SK-N-SH (cell line): ENCODE measurements around the gene PKNOX2. TPM values are rescaled to one million over a fixed set of nuclear protein-coding genes. Genes with fewer than 3 reads are reported as not detected.

Experiments
- CTCF ChIA-PET: fragments of 300-600, 350-600 bp; formaldehyde crosslinking; extraction: SDS; loops from one replicate; lab custom pipeline; 2021; lab: Yijun Ruan, JAX
- POLR2A ChIA-PET: fragments of 350-600 bp; sonication (Branson Sonifier 250); formaldehyde crosslinking; extraction: SDS; loops from one replicate; lab custom pipeline; 2020; ENCODE audit warnings: antibody characterized with exemption, inconsistent platforms; lab: Yijun Ruan, JAX
- DNase-seq: peaks from one replicate; pipeline ENCODE4 v3.0.0; 2012
- H2AFZ ChIP-seq: fragments of 200-600 bp; sonication (generic); 2 replicates; pipeline ENCODE4 v1.8.1; 2016; ENCODE audit warnings: antibody characterized with exemption, mild to moderate bottlenecking, low read depth
- H3F3A ChIP-seq: fragments of 200-600 bp; sonication (generic); replicated peaks from 2 replicates; pipeline ENCODE3; 2016; ENCODE audit warnings: antibody characterized with exemption, mild to moderate bottlenecking; ENCODE audit not compliant: insufficient read depth
- H3K27ac ChIP-seq, 2 experiments: fragments of 200-500 bp in 1 of 2; fragments of 200-600 bp in 1 of 2; sonication (Bioruptor generic) in 1 of 2; sonication (generic), shearing (Covaris generic) in 1 of 2; 2 replicates each; pipeline versions ENCODE4 v1.5.1 to v1.6.1; 2014 to 2016; ENCODE audit warnings: low read depth in 2 of 2, inconsistent platforms in 1 of 2, low read length in 1 of 2, mild to moderate bottlenecking in 1 of 2, mixed read lengths in 1 of 2
- H3K27me3 ChIP-seq: fragments of 200-600 bp; sonication (generic), shearing (Covaris generic); 2 replicates; pipeline ENCODE4 v1.6.1; 2016; ENCODE audit warnings: mixed run types; ENCODE audit not compliant: insufficient read depth
- H3K36me3 ChIP-seq, 2 experiments: fragments of 200-500 bp in 1 of 2; fragments of 200-600 bp in 1 of 2; sonication (Bioruptor generic) in 1 of 2; sonication (generic) in 1 of 2; replicated peaks in 1 of 2; 2 replicates each; pipeline versions ENCODE3 to v1.5.1; 2014 to 2016; ENCODE audit warnings: low read length in 1 of 2, mild to moderate bottlenecking in 1 of 2; ENCODE audit not compliant: insufficient read depth in 2 of 2, control insufficient read depth in 1 of 2
- H3K4me1 ChIP-seq, 2 experiments: fragments of 200-500 bp in 1 of 2; fragments of 200-600 bp in 1 of 2; sonication (Bioruptor generic) in 1 of 2; sonication (generic), shearing (Covaris generic) in 1 of 2; 2 replicates each; pipeline versions ENCODE4 v1.5.1 to v1.6.1; 2014 to 2016; ENCODE audit warnings: low read depth in 1 of 2, low read length in 1 of 2, mixed run types in 1 of 2; ENCODE audit not compliant: insufficient read depth in 2 of 2, control insufficient read depth in 1 of 2
- H3K4me2 ChIP-seq: fragments of 200-600 bp; sonication (generic), shearing (Covaris generic); 2 replicates; pipeline ENCODE4 v1.6.1; 2017; ENCODE audit warnings: mixed run types
- H3K4me3 ChIP-seq, 2 experiments: fragments of 200-500 bp in 1 of 2; fragments of 200-600 bp in 1 of 2; sonication (Bioruptor generic) in 1 of 2; sonication (generic), shearing (Covaris generic) in 1 of 2; 2 replicates each; pipeline versions ENCODE4 v1.5.1 to v1.8.1; 2014 to 2016; ENCODE audit warnings: low read depth in 2 of 2, inconsistent platforms in 1 of 2, low read length in 1 of 2, mild to moderate bottlenecking in 1 of 2, mixed read lengths in 1 of 2, moderate library complexity in 1 of 2
- H3K79me2 ChIP-seq: fragments of 200-600 bp; sonication (generic); 2 replicates; pipeline ENCODE4 v1.8.1; 2017; ENCODE audit warnings: mild to moderate bottlenecking; ENCODE audit not compliant: insufficient read depth
- H3K9ac ChIP-seq: fragments of 200-600 bp; sonication (generic); 2 replicates; pipeline ENCODE4 v1.6.1; 2017; ENCODE audit warnings: mixed run types
- H3K9me2 ChIP-seq: fragments of 200-600 bp; sonication (generic); 2 replicates; pipeline ENCODE4 v1.6.1; 2017; ENCODE audit warnings: mixed run types
- H3K9me3 ChIP-seq: fragments of 200-600 bp; sonication (generic); 2 replicates; pipeline ENCODE4 v1.6.1; 2017; ENCODE audit warnings: mixed run types, mild to moderate bottlenecking, moderate library complexity
- H4K20me1 ChIP-seq: fragments of 200-600 bp; sonication (generic); 2 replicates; pipeline ENCODE4 v1.6.1; 2017; ENCODE audit warnings: mild to moderate bottlenecking, mixed run types; ENCODE audit not compliant: insufficient read depth
- CHD2 ChIP-seq: fragments of 150-350 bp; IDR thresholded peaks from 2 replicates; pipeline ENCODE4 v1.6.1; 2018; ENCODE audit warnings: low read length; ENCODE audit not compliant: partially characterized antibody
- ELF1 ChIP-seq: IDR thresholded peaks from 2 replicates; pipeline ENCODE4 v1.4.0; 2012
- EZH2phosphoT487 ChIP-seq: fragments of 200-600 bp; sonication (generic); IDR thresholded peaks from 2 replicates; pipeline ENCODE4 v1.6.1; 2017; ENCODE audit warnings: low read depth, mixed run types, mild to moderate bottlenecking, antibody characterized with exemption, moderate library complexity, borderline replicate concordance
- FOXJ3 ChIP-seq: sonication (generic); formaldehyde crosslinking; IDR thresholded peaks from 2 replicates; pipeline ENCODE4 v1.5.1; 2020; ENCODE audit warnings: mild to moderate bottlenecking, missing genetic modification reagents
- JUND ChIP-seq: IDR thresholded peaks from 2 replicates; pipeline ENCODE4 v1.4.0; 2012
- NFIC ChIP-seq: IDR thresholded peaks from 2 replicates; pipeline ENCODE4 v1.4.0; 2012; ENCODE audit warnings: borderline replicate concordance
- NRF1 ChIP-seq: IDR thresholded peaks from 2 replicates; pipeline ENCODE4 v1.6.1; 2012; ENCODE audit warnings: low read depth, mild to moderate bottlenecking, low read length
- PBX3 ChIP-seq: IDR thresholded peaks from 2 replicates; pipeline ENCODE4; 2012
- POLR2AphosphoS5 ChIP-seq: IDR thresholded peaks from 2 replicates; pipeline ENCODE4 v1.6.1; 2012; ENCODE audit warnings: low read depth, low read length
- RCOR1 ChIP-seq: fragments of 150-350 bp; IDR thresholded peaks from 2 replicates; pipeline ENCODE4 v1.6.1; 2017; ENCODE audit warnings: antibody characterized with exemption, low read length
- RFX5 ChIP-seq: IDR thresholded peaks from 2 replicates; pipeline ENCODE4 v1.6.1; 2012; ENCODE audit warnings: mild to moderate bottlenecking, improper control_type of control experiment, low read length
- RXRA ChIP-seq: IDR thresholded peaks from 2 replicates; pipeline ENCODE4 v1.4.0; 2012; ENCODE audit warnings: low read depth, mild to moderate bottlenecking, borderline replicate concordance
- SMC3 ChIP-seq: IDR thresholded peaks from 2 replicates; pipeline ENCODE4 v1.6.1; 2012; ENCODE audit warnings: low read depth, low read length, improper control_type of control experiment
- TAF1 ChIP-seq: IDR thresholded peaks from 2 replicates; pipeline ENCODE4 v1.6.1; 2012; ENCODE audit warnings: low read depth, mild to moderate bottlenecking, low read length, moderate library complexity, borderline replicate concordance
- TCF12 ChIP-seq: IDR thresholded peaks from 2 replicates; pipeline ENCODE4 v1.4.0; 2012
- TEAD4 ChIP-seq: IDR thresholded peaks from 2 replicates; pipeline ENCODE4 v1.4.0; 2012; ENCODE audit warnings: mild to moderate bottlenecking, borderline replicate concordance; ENCODE audit not compliant: insufficient read depth
- USF1 ChIP-seq: IDR thresholded peaks from 2 replicates; pipeline ENCODE4 v1.4.0; 2012; ENCODE audit warnings: low read depth, borderline replicate concordance
- USF2 ChIP-seq: fragments of 150-350 bp; IDR thresholded peaks from 2 replicates; pipeline ENCODE4 v1.6.1; 2017; ENCODE audit warnings: antibody characterized with exemption, low read length, low read depth, borderline replicate concordance
- YY1 ChIP-seq: IDR thresholded peaks from 2 replicates; pipeline ENCODE4 v1.4.0; 2012; ENCODE audit warnings: low read depth, mild to moderate bottlenecking
- WGBS: methylation state at CpG from one replicate; pipeline ENCODE4 v1.1.6; 2017; ENCODE audit warnings: low lambda C conversion rate; 5-methylcytosine and 5-hydroxymethylcytosine counted together
- polyA plus RNA-seq, 3 experiments: library from polyadenylated mRNA; depleted of rRNA; stranded (reverse); fragments of >200 nt; gene quantifications; 2 replicates each; pipeline ENCODE4 v1.2.3, GENCODE V29; 2012
- TF ChIP-seq, protein P1 (sequence below): IDR thresholded peaks from 2 replicates; pipeline ENCODE4 v1.4.0; 2012; ENCODE audit warnings: low read depth, borderline replicate concordance
- TF ChIP-seq, protein P2 (sequence below): IDR thresholded peaks from 2 replicates; pipeline ENCODE4 v1.4.0; 2012; ENCODE audit warnings: low read depth

The PKNOX2 gene
- polyA plus RNA-seq, 1 of the 3 experiments (the other 2 are of a cell fraction): 0.02 TPM

DNA sequence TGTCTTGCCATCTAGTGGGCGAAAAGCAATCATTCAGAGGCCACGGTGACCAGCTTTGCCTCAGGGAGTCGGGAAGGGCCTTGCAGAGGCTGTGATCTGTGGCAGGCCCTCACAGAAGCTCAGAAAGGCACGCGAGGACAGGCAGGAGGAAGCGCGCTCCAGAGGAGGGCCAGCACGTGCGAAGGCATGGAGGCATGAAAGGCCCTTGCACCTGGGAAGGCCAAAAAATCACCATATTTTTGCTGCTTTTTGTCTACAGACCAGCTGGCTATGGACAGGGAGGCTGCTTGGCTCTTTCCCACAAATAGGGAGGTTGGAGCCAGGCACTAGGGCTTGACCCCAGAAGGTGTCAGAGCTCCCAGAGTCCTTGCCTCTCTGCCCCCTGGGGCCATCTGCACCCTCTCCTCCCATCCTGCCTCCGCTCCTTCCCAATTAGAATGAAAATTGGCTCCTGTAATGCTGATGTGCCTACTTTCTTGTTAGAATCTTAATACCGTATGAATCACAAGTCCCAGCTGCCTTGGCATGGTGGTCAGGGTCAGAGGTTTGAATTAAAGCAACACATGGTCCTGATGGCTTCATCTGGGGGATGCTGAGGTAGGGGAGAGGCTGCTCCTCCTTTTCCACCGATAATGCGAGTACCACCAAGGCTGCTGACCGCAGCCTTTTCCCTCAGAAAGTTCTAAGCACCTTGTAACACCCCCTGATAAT is 262.4 kb downstream of the PKNOX2 start:
- ChIA-PET POLR2A (no interaction called here), CTCF (interaction anchor here (0.6 to 6.3 kb wide), 9 partner anchors 9 to 335 kb away, joined by 3 to 49 read pairs (median 3); no protein-coding TSS in a partner anchor)
- H3K79me2 ChIP-seq: no peaks in the 10 kb centered on the region
- no peaks in the 10 kb centered on the region for H4K20me1 ChIP-seq
- H3K9me2 ChIP-seq: no peaks in the 10 kb centered on the region
- H3K4me2 ChIP-seq: no peak overlapping the region
- H3K9ac ChIP-seq: no peak overlapping the region
- no peaks in the 10 kb centered on the region for H3K9me3 ChIP-seq
- H3K4me1 ChIP-seq: peaks cover 0 to 4% of the 10 kb centered on the region in 2 experiments; a peak in 1 of 4 replicates
- TF ChIP-seq RXRA: no peak
- TF ChIP-seq, protein P1, sequence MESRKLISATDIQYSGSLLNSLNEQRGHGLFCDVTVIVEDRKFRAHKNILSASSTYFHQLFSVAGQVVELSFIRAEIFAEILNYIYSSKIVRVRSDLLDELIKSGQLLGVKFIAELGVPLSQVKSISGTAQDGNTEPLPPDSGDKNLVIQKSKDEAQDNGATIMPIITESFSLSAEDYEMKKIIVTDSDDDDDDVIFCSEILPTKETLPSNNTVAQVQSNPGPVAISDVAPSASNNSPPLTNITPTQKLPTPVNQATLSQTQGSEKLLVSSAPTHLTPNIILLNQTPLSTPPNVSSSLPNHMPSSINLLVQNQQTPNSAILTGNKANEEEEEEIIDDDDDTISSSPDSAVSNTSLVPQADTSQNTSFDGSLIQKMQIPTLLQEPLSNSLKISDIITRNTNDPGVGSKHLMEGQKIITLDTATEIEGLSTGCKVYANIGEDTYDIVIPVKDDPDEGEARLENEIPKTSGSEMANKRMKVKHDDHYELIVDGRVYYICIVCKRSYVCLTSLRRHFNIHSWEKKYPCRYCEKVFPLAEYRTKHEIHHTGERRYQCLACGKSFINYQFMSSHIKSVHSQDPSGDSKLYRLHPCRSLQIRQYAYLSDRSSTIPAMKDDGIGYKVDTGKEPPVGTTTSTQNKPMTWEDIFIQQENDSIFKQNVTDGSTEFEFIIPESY: no peak
- TF ChIP-seq USF1: no peak
- TF ChIP-seq NFIC: no peak
- no peak for TF ChIP-seq RFX5
- no peak for TF ChIP-seq TEAD4
- no peak for TF ChIP-seq TCF12
- TF ChIP-seq FOXJ3 (CRISPR knock-in tag): no peak
- no peak for TF ChIP-seq EZH2phosphoT487
- no peak for TF ChIP-seq NRF1
- H3K36me3 ChIP-seq: no peaks in the 10 kb centered on the region
- no peak overlapping the region for H3K27ac ChIP-seq
- peaks cover 14% of the 10 kb centered on the region; the same call in 1 of the 2 replicates for H3K27me3 ChIP-seq
- WGBS: 53% methylated on average over 10 of the region's 14 CpGs
- no peak for DNase-seq
- no peak overlapping the region for H2AFZ ChIP-seq
- H3F3A ChIP-seq: no peaks in the 10 kb centered on the region
- H3K4me3 ChIP-seq: no peak overlapping the region

- Histone ChIP-seq H3K27ac (no peak overlapping the region), H4K20me1 (no peaks in the 10 kb centered on the region), H3K9me3 (no peaks in the 10 kb centered on the region), H3K9me2 (no peaks in the 10 kb centered on the region), H3K36me3 (no peaks in the 10 kb centered on the region), H3K4me2 (no peak overlapping the region), H3K4me3 (no peak overlapping the region; a peak in 1 of 4 replicates), H3F3A (no peaks in the 10 kb centered on the region), H3K79me2 (no peaks in the 10 kb centered on the region), H3K9ac (no peak overlapping the region), H3K27me3 (peaks cover 6% of the 10 kb centered on the region; the same call in 1 of the 2 replicates), H2AFZ (no peak overlapping the region), H3K4me1 (peaks cover 0 to 4% of the 10 kb centered on the region in 2 experiments; a peak in 1 of 4 replicates)
- 44% methylated on average over 3 of the region's 11 CpGs for WGBS
- CTCF ChIA-PET: interaction anchor here (0.6 to 6.3 kb wide), 61 partner anchors 10 to 709 kb away, joined by 3 to 49 read pairs (median 4); partner anchors contain the start of gene PKNOX2
- no peak for DNase-seq
- POLR2A ChIA-PET: no interaction called here
- TF ChIP-seq SMC3 (no peak), FOXJ3 (CRISPR knock-in tag) (no peak), POLR2AphosphoS5 (no peak), RFX5 (no peak), TAF1 (no peak), RCOR1 (no peak), PBX3 (no peak), USF2 (no peak), JUND (no peak), CHD2 (no peak), YY1 (no peak), ELF1 (no peak), USF1 (no peak), NFIC (no peak)
- TF ChIP-seq, protein P2, sequence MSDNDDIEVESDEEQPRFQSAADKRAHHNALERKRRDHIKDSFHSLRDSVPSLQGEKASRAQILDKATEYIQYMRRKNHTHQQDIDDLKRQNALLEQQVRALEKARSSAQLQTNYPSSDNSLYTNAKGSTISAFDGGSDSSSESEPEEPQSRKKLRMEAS: no peak
These were observed 264.1 kb downstream of the PKNOX2 start for GRCh38 chr11:125428486-125429173.
